Spleen (tissue), 11 donors: ENCODE measurements around the gene CIZ1. TPM values are rescaled to one million over a fixed set of nuclear protein-coding genes. Genes with fewer than 3 reads are reported as not detected.
A peak's percentile ranks its signal among the peaks of the same experiment; 100 is the strongest.

Source experiments
- DNase-seq: peaks from one replicate; pipeline ENCODE4 v3.0.0-alpha.2; 2020
- H3K27ac ChIP-seq, 8 donors: fragments of 200-600 bp; sonication (generic) in 7 of 8; 1 replicate in 4 of 8; 2 replicates in 4 of 8; pipeline versions ENCODE4 v1.5.0 to v1.8.0; 2016 to 2021; ENCODE audit warnings: inconsistent platforms in 4 of 8, mild to moderate bottlenecking in 4 of 8, moderate library complexity in 1 of 8
- H3K27me3 ChIP-seq, 7 donors: fragments of 200-600 bp; sonication (generic) in 6 of 7; replicated peaks in 1 of 7; 1 replicate in 4 of 7; 2 replicates in 3 of 7; pipeline versions ENCODE4 v1.5.0 to v1.8.0; 2016 to 2021; ENCODE audit warnings: inconsistent platforms in 3 of 7, mild to moderate bottlenecking in 1 of 7
- H3K36me3 ChIP-seq, 6 donors: fragments of 200-600 bp; sonication (generic) in 5 of 6; 1 replicate in 4 of 6; 2 replicates in 2 of 6; pipeline versions ENCODE4 v1.5.0 to v1.8.0; 2016 to 2021; ENCODE audit warnings: inconsistent platforms in 2 of 6
- H3K4me1 ChIP-seq, 6 donors: fragments of 200-600 bp; sonication (generic) in 5 of 6; 1 replicate in 3 of 6; 2 replicates in 3 of 6; pipeline versions ENCODE4 v1.5.0 to v1.8.0; 2016 to 2021; ENCODE audit warnings: inconsistent platforms in 3 of 6
- H3K4me3 ChIP-seq, 8 donors: fragments of 200-600 bp; sonication (generic) in 7 of 8; 1 replicate in 4 of 8; 2 replicates in 4 of 8; pipeline versions ENCODE4 v1.5.0 to v1.8.0; 2016 to 2021; ENCODE audit warnings: inconsistent platforms in 4 of 8, mild to moderate bottlenecking in 4 of 8, moderate library complexity in 2 of 8
- H3K9me3 ChIP-seq, 8 donors: fragments of 200-600 bp; sonication (generic) in 7 of 8; 1 replicate in 4 of 8; 2 replicates in 4 of 8; pipeline versions ENCODE4 v1.5.0 to v1.8.0; 2016 to 2021; ENCODE audit warnings: inconsistent platforms in 4 of 8
- POLR2A ChIP-seq, 3 donors: fragments of 450-650 bp; IDR thresholded peaks; one replicate each; pipeline ENCODE4 v1.5.1; 2017; ENCODE audit warnings: antibody characterized with exemption in 3 of 3, mild to moderate bottlenecking in 1 of 3
- POLR2AphosphoS5 ChIP-seq, 3 donors: sonication (generic); formaldehyde crosslinking; IDR thresholded peaks; one replicate each; pipeline ENCODE4 v1.5.1; 2017; ENCODE audit warnings: antibody characterized with exemption in 3 of 3
- WGBS, 5 donors: extraction: QIAGEN DNeasy Blood & Tissue Kit in 3 of 5; methylation state at CpG; one replicate each; pipeline versions ENCODE4 v1.1.5 to v1.1.7; 2013 to 2018; 5-methylcytosine and 5-hydroxymethylcytosine counted together
- intact Hi-C: fragments of 100-400 bp; cut with DNase I; formaldehyde crosslinking; loops from one replicate; pipeline ENCODE4 v1.15.0; 2023; ENCODE audit warnings: low total_unique reads
- polyA plus RNA-seq, 3 donors: library from polyadenylated mRNA; stranded (reverse); fragments of 200-250 nt; gene quantifications; one replicate each; pipeline ENCODE4 v1.2.1, GENCODE V29; 2013
- total RNA-seq, 7 donors: library from RNA; depleted of rRNA in 3 of 7; stranded (reverse); fragments of >200 nt in 3 of 7; fragmentation: NEBNext Ultra II Directional in 4 of 7; extraction: Animal tissue kit (Norgen Biotek cat#: 25700) in 4 of 7; gene quantifications; one replicate each; pipeline versions ENCODE4 v1.1.0 to v1.2.1, GENCODE V29; 2016 to 2021
- TF ChIP-seq, protein P1 (sequence below), 11 experiments: fragments of 200-600 bp in 7 of 11; fragments of 450-650 bp in 4 of 11; sonication (generic) in 4 of 11; IDR thresholded peaks in 8 of 11; conservative IDR thresholded peaks in 3 of 11; 1 replicate in 7 of 11; 2 replicates in 4 of 11; pipeline versions ENCODE4 v1.4.0 to v1.8.0; 2016 to 2021; ENCODE audit warnings: antibody characterized with exemption in 11 of 11, inconsistent platforms in 4 of 11, mild to moderate bottlenecking in 1 of 11
- donor health status: healthy with polysubstance abuse.
- donor health status: DM: no; HTN: no; CAD: no; lungs with moderate emphysema.
- donor health status: DM: no; HTN: no; CAD: no.
- donor health status: Bipolar disorder and iron deficiency.
- donor health status: healthy.
- donor health status: DM: no; HTN: no; CAD: no.
- donor health status: DM: yes; HTN: yes; CAD: no.

Gene CIZ1
- total and polyA plus RNA-seq, 10 donors, result 24.7 to 98.2 (median 77.2) TPM

DNA sequence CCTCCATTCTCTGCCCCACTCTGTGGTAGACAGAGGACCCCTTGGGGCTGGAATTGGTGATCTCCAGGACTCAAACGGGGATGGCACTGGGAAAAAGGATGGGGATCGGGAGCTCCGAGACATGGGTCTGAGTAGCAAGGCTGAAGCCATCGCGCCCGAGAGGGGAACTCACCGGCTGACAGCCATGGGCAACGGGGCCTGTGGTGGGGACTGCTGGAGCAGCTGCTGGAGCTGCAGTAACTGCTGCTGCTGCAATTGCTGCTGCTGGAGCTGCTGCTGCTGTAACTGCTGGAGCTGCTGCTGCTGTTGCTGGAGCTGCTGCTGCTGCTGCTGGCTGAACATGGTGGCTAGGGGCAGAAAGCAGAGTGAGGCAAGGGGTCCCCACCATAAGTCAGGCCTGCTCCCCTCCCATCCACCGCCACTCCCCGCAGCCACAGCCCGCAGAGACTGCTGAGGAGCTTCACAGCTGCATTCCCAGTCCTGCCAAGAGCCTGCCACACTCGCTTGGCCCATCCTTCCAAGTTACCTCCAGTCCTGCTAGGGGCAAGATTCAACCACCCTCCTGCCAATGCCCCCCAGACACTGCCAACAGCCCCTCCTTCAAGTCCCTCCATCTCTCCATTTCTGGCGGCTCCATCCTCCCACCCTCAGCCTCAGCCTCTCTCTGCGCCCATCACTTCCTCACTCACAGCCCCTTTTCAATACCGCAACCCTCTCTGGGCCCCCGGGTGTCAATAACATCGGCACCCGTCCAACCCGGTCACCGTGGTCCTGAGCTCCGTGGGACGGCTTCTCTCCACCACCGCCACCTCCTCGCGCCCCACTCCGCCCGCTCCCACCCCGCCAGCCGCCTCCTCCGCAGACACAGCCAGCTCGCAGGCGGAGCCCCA is 611 bp downstream of the CIZ1 start:
- intact Hi-C loops, result no loop called here
- DNase-seq, result no peak
- Histone ChIP-seq H3K27me3 (no peaks in the 10 kb centered on the region), H3K4me1 (peaks cover 16 to 58% (median 33%) of the 10 kb centered on the region in 6 donors), H3K4me3 (peak overlapping the region; percentile 45 to 93 (median 74)), H3K36me3 (peaks cover 0 to 46% (median 25%) of the 10 kb centered on the region in 6 donors), H3K27ac (peak overlapping the region; percentile 80 to 94 (median 88)), H3K9me3 (no peaks in the 10 kb centered on the region)
- TF ChIP-seq POLR2AphosphoS5 (IDR thresholded peaks at IDR 0.05), result no peak
- TF ChIP-seq, protein P1, sequence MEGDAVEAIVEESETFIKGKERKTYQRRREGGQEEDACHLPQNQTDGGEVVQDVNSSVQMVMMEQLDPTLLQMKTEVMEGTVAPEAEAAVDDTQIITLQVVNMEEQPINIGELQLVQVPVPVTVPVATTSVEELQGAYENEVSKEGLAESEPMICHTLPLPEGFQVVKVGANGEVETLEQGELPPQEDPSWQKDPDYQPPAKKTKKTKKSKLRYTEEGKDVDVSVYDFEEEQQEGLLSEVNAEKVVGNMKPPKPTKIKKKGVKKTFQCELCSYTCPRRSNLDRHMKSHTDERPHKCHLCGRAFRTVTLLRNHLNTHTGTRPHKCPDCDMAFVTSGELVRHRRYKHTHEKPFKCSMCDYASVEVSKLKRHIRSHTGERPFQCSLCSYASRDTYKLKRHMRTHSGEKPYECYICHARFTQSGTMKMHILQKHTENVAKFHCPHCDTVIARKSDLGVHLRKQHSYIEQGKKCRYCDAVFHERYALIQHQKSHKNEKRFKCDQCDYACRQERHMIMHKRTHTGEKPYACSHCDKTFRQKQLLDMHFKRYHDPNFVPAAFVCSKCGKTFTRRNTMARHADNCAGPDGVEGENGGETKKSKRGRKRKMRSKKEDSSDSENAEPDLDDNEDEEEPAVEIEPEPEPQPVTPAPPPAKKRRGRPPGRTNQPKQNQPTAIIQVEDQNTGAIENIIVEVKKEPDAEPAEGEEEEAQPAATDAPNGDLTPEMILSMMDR (IDR thresholded peaks at IDR 0.05 in 8 of 11, conservative IDR thresholded peaks at IDR 0.05 in 3 of 11), result no peak
- TF ChIP-seq POLR2A (IDR thresholded peaks at IDR 0.05), result no peak
- 20 to 24% (median 22%) methylated on average over 30 to 32 of the region's 32 CpGs for WGBS, 5 donors

DNA sequence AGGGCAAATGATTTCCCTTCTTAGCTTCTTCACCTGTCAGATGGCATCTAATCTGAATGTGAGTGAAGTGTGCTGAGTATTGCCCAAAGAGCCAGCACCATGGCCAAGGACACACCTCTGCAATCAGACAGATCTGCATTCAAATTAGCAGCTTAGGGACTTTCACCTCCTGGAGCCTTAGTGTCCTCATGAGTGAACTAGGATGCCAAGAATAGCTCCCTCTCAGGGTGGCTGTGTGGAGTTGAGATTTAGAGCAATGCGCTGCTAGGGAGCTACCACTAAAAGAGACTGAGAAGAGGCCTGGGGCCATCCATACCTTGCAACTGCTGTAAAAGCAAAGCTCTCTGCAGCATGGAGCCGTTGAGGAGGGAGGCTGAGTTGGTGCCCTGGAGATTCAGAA is 1.4 kb downstream of the CIZ1 start:
- Histone ChIP-seq H3K4me1 (peaks cover 16 to 58% (median 33%) of the 10 kb centered on the region in 6 donors), H3K27ac (no peak overlapping the region), H3K36me3 (peaks cover 0 to 53% (median 32%) of the 10 kb centered on the region in 6 donors), H3K27me3 (no peaks in the 10 kb centered on the region), H3K4me3 (peak overlapping the region in 3 of 8 donors; percentile 67 to 87 (median 72)), H3K9me3 (no peaks in the 10 kb centered on the region)
- 72 to 91% (median 85%) methylated on average over 2 of the region's 2 CpGs for WGBS, 5 donors
- TF ChIP-seq, protein P1 (IDR thresholded peaks at IDR 0.05 in 8 of 11, conservative IDR thresholded peaks at IDR 0.05 in 3 of 11), result no peak
- no peak for TF ChIP-seq POLR2AphosphoS5 (IDR thresholded peaks at IDR 0.05)
- no peak for TF ChIP-seq POLR2A (IDR thresholded peaks at IDR 0.05)
- intact Hi-C loops, result no loop called here
- no peak for DNase-seq

DNA sequence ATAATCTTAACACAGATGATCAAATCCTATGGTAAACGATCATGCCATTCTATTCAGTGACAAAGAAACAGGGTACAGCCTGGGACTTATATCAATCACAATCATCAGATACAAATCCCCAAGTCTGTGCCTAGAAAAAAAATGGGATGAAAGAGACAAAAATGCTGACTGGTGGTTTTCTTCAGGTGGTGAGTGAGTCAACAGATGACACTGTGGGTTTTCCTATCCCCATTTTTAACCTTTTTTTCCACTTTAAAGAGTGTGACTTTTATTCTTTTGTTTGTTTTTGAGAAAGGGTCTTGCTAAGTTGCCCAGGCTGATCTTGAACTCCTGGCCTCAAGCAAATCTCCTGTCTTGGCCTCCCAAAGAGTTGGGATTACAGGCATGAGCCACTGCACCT is 3.2 kb downstream of the CIZ1 start:
- H3K9me3 ChIP-seq, result no peaks in the 10 kb centered on the region
- TF ChIP-seq, protein P1 (IDR thresholded peaks at IDR 0.05 in 8 of 11, conservative IDR thresholded peaks at IDR 0.05 in 3 of 11), result no peak
- TF ChIP-seq POLR2A (IDR thresholded peaks at IDR 0.05) (no peak), POLR2AphosphoS5 (IDR thresholded peaks at IDR 0.05) (no peak)
- no peak overlapping the region for H3K27ac ChIP-seq
- WGBS, 5 donors, result 84 to 96% (median 87%) methylated on average over 1 of the region's 1 CpG
- peaks cover 16 to 53% (median 33%) of the 10 kb centered on the region in 6 donors for H3K4me1 ChIP-seq
- no peak for DNase-seq
- H3K4me3 ChIP-seq, result no peak overlapping the region
- H3K27me3 ChIP-seq, result no peaks in the 10 kb centered on the region
- intact Hi-C loops, result no loop called here
- H3K36me3 ChIP-seq, result peaks cover 0 to 72% (median 48%) of the 10 kb centered on the region in 6 donors

DNA sequence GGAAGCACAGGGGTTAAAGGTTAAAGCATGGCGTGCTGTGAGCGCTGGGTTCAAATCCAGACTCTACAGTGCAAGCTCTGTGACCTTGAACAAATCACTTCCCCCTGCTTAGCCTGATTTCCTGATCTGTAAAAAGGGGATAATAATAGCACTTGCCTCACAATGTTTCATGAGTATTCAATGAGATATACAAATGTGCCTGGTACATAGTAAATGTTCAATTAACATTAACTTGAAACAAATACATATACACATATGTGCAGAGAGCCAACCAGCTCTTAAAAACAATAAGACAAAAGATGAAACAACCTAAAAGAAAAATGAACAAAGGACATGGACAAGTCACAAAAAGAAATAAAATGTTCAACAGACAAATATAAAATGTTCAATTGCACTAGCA is 4.0 kb downstream of the CIZ1 start:
- intact Hi-C loops, result no loop called here
- Histone ChIP-seq H3K4me1 (peaks cover 14 to 44% (median 28%) of the 10 kb centered on the region in 6 donors), H3K9me3 (no peaks in the 10 kb centered on the region), H3K36me3 (peaks cover 0 to 80% (median 56%) of the 10 kb centered on the region in 6 donors), H3K27ac (no peak overlapping the region), H3K27me3 (no peaks in the 10 kb centered on the region), H3K4me3 (no peak overlapping the region)
- TF ChIP-seq POLR2A (IDR thresholded peaks at IDR 0.05) (no peak), POLR2AphosphoS5 (IDR thresholded peaks at IDR 0.05) (no peak)
- TF ChIP-seq, protein P1 (IDR thresholded peaks at IDR 0.05 in 8 of 11, conservative IDR thresholded peaks at IDR 0.05 in 3 of 11), result no peak
- no peak for DNase-seq
- 70 to 87% (median 84%) methylated on average over 2 of the region's 2 CpGs for WGBS, 5 donors
